RPMI7951 (cell line): Measurements from ENCODE around the gene STAC3. TPM values are rescaled to one million over a fixed set of nuclear protein-coding genes. Genes with fewer than 3 reads are reported as not detected.
"Not testable (repeated sequence)": the region's sequence is repeated elsewhere in the genome, so short reads cannot be mapped to it uniquely, and the experiment has no call there.

Experiments
- DNase-seq: peaks from one replicate; pipeline ENCODE4 v3.0.0-alpha.2; 2012; ENCODE audit warnings: low read depth
- total RNA-seq: library from RNA; depleted of rRNA; stranded (reverse); fragments of >200 nt; shearing (Covaris generic); gene quantifications from 2 replicates; pipeline ENCODE4 v1.2.3, GENCODE V29; 2014; rRNA removed

The STAC3 gene
- 0.84 TPM in 1 of 2 replicates, not detected in the other for total RNA-seq

- no peak for DNase-seq
Observed at GRCh38 chr12:57250956-57251355, at the start of gene STAC3. STAC3 (minus strand) TSS chr12:57251187; CDS start chr12:57249636, 1,551 bp downstream.

- no peak for DNase-seq
Observed at GRCh38 chr12:57299514-57300016, 48.6 kb upstream of the STAC3 start.

- no peak for DNase-seq
Observed at GRCh38 chr12:57296291-57296690, 45.3 kb upstream of the STAC3 start.

GRCh38 chr12:57282073-57282472 is 31.1 kb upstream of the STAC3 start:
- not testable (repeated sequence) for DNase-seq

GRCh38 chr12:57280211-57281062 is 29.4 kb upstream of the STAC3 start:
- peak; percentile 87 for DNase-seq

GRCh38 chr12:57278465-57279381 is 27.7 kb upstream of the STAC3 start:
- DNase-seq: no peak

- no peak for DNase-seq
Observed at GRCh38 chr12:57276935-57277563, 26.1 kb upstream of the STAC3 start.

GRCh38 chr12:57276233-57276632 is 25.2 kb upstream of the STAC3 start:
- DNase-seq: not testable (repeated sequence)

- DNase-seq: no peak
Observed at GRCh38 chr12:57273516-57273915, 22.5 kb upstream of the STAC3 start.

GRCh38 chr12:57272337-57273151 is 21.6 kb upstream of the STAC3 start:
- no peak for DNase-seq

GRCh38 chr12:57270966-57271470 is 20.0 kb upstream of the STAC3 start:
- no peak for DNase-seq

GRCh38 chr12:57268264-57268663 is 17.3 kb upstream of the STAC3 start:
- no peak for DNase-seq

GRCh38 chr12:57266681-57267080 is 15.7 kb upstream of the STAC3 start:
- no peak for DNase-seq

- no peak for DNase-seq
Observed at GRCh38 chr12:57263096-57263495, 12.1 kb upstream of the STAC3 start.

GRCh38 chr12:57262126-57262822 is 11.3 kb upstream of the STAC3 start:
- no peak for DNase-seq

- no peak for DNase-seq
Observed at GRCh38 chr12:57261428-57261865, 10.5 kb upstream of the STAC3 start.

- DNase-seq: no peak
Observed at GRCh38 chr12:57260366-57260765, 9.4 kb upstream of the STAC3 start.

GRCh38 chr12:57258977-57259970 is 8.3 kb upstream of the STAC3 start:
- no peak for DNase-seq

GRCh38 chr12:57255916-57256315 is 4.9 kb upstream of the STAC3 start:
- no peak for DNase-seq
